Measurements from ENCODE around the gene CELSR1.
"Not testable (repeated sequence)": the region's sequence is repeated elsewhere in the genome, so short reads cannot be mapped to it uniquely, and the experiment has no call there.

Gene CELSR1

GRCh38 chr22:46415776-46416519, 121.5 kb downstream of the CELSR1 start:
- no peak for DNase-seq

DNA sequence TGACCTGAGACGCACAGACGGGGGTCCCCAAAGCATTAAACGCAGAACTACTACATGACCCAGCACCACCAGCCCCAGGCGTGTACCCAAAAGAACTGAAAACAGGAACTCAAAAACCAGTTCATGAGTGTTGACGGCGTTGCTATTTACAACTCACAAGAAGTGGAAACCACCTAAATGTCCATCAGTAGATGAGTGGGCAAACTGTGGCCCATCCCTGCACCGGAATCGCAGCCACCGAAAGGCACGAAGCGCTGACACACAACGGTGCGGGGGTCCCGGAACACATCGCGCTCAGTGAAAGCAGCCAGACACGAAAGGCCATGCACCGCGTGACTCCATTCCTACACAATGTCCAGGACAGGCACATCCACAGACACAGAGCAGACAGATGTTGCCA, 122.7 kb downstream of the CELSR1 start:
- DNase-seq = no peak

DNA sequence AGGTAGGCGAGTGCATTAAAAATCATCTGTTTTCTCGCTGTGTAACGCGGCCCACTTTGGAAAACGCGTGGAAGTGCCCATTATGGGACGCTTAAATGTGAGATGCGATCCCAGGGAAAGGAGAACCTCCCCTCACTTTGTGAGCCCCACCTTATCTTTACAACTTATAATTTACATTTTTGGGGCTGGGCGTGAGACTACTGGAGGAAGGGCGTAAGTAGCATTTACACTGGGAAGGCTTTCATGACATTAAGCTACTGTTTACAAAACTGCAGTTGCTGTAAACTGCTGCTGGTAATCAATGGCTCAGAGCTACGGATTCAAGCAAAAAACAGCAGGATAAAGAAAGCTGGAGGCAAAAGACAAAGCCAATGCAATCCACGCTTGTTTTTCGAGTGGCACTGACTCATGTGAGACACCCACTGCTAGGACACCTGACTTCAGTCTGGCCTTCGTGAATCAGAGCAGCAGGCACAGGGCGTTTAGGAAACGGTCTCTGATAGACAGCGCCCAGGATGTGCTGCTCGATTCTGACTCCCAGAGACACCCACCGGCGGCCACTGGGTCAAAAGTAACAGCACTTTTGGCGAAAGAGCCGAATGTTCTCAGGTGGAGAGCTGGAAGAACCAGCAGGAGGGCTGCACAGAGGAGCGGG, 123.6 kb downstream of the CELSR1 start:
- no peak for DNase-seq

GRCh38 chr22:46411347-46411746, 126.1 kb downstream of the CELSR1 start:
- no peak for DNase-seq

DNA sequence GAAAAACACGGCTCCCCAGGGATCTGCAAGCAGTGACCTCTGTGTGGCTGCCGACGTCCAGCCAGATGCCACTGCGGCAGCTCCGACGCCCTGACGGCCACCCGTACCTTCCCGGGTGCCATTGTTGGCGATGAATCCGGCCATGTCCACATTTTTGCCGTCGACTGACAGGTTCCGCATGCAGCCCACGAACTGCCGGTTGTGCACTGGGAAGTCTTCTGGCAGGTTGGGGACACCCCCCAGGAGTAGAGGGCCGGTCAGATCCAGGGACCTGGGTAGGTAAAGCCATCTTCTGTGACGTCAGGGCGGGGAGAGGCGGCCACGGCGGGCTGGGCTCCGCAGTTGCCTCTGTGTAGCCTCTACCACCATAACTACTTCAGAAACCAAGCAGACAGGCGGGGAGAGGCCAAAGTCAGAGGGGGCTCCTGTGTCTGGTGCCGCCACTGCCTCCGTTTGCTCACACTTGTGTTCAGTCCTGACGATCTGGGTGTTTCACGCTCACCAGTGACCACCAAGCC, 127.1 kb downstream of the CELSR1 start:
- no peak for DNase-seq

DNA sequence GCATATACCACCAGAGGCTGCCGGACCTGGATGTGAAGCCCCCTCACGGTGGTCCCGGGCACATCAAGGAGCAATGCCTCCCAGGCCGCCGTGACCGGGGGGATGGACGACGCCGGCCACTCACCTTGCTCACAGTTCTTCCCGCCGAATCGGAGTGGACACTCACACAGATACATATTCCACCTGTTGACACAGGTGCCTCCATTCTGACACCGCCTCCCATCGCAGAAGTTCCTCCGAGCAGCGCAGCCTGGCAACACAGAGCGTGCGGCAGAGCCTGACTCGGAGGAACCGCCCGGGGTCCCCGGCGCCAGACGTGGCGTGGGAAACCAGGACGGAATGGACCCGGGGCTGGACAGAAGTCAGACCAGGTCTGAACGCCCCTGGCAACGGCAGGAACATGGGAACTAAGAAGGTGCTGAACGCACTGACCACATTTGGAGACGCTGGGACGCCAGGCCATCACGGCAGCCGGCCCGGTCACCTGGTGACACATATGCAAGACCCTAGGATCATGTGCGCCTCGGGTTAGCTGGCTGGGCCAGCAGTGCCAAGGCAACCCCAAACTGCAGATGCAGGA, 127.7 kb downstream of the CELSR1 start:
- no peak for DNase-seq

DNA sequence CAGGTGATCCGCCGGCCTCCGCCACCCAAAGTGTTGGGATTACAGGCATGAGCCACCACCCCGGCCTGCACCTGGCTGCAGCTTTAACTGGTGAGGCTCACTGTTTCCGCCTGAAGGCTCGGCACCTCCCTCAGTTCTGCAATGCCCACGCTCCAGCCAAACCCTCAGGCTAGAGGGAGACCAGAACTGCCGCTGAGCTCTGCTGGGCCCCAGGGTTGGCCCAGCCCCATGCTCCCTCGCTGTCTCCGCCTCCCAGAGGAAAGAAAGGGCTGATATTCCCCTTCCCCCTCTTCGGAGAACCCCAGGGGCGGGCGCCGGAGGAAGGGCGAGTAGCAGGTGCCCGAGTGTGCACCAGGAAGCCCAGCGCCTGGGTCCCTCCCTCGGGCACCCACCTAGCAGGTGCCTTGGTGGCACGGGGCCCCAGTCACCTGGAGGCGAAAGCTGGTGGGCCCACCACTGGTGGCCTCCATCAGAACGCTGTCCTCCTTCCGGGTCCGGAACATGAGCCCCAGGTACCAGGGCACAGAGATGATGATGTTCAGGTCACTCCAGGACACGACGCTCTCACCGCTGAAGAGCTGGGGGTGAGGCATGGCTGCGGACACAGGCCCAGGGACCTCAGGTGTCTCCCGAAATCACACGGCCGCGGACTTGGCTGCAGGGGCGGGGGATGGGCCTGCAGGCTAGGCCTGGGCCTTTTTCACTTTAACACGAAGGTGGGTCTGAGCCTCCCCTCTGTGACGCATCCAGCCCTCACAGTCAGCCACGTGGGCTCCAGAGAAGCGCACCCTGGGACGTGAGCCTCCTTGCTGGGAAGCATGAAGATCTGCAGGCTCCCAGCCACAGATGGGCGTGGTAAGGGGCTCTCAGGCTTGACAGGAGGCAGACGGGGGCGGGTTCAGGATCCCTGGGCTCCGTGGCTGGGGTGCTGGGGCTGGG, 128.6 kb downstream of the CELSR1 start:
- DNase-seq = no peak

DNA sequence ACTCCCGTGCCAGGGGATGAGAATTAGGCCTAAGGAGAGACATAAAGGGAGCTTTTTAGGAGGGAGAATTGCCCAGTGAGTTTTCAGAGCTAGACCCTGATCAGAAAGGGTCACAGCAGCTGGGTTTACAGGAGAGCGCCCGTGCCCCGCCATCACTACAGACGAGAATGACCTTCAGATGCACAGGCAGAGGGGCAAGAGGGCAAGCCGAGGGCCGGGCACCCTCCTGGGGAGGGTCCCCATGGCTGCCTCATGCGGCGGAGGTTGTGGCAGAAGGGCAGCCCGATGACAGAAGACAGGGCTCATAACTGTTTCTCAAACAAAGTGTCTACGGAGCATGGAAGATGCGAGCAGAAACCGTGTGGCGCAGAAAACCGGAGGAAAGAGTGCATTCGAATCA, 129.7 kb downstream of the CELSR1 start:
- DNase-seq = no peak

- DNase-seq = no peak
Observed at GRCh38 chr22:46406791-46407190, 130.6 kb downstream of the CELSR1 start.

- DNase-seq = no peak
Observed at GRCh38 chr22:46406349-46406748, 131.1 kb downstream of the CELSR1 start.

- no peak for DNase-seq
Observed at GRCh38 chr22:46405901-46406300, 131.5 kb downstream of the CELSR1 start.

DNA sequence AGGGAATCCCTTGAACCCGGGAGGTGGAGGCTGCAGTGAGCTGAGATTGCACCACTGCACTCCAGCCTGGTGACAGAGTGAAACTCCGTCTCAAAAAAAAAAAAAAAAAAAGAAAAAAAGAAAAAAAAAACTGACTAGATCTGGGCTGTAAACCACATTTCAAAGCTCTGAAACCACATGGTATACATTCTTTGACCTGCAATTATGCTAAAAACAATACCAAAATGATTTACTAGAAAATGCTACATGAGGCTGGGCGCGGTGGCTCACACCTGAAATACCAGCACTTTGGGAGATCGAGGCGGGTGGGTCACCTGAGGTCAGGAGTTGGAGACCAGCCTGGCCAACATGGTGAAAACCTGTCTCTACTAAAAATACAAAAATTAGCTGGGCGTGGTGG, 133.5 kb downstream of the CELSR1 start:
- not testable (repeated sequence) for DNase-seq

DNA sequence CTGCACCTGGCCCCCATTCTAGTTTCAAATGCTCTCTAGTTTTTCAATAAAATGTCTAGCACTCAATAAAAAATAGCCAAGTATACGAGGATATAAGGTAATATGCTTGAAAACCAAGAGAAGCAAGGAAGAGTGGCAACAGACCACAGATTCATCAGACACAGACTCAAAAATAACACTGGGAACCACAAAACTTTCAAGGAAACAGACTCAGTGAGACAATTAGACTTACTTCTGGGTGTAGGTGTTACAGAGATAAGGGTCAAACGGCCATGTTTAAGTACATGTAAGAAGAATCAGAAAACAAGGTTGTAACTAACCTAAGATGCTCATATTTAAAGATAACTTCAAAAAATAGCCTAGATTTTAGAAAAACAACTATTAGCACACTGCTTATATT, 134.9 kb downstream of the CELSR1 start:
- no peak for DNase-seq

- no peak for DNase-seq
Observed at GRCh38 chr22:46401370-46401769, 136.1 kb downstream of the CELSR1 start.

GRCh38 chr22:46399251-46400024, 138.0 kb downstream of the CELSR1 start:
- no peak for DNase-seq

GRCh38 chr22:46397951-46398350, 139.5 kb downstream of the CELSR1 start:
- no peak for DNase-seq

GRCh38 chr22:46397514-46397913, 139.9 kb downstream of the CELSR1 start:
- no peak for DNase-seq

- not testable (repeated sequence) for DNase-seq
Observed at GRCh38 chr22:46397049-46397448, 140.4 kb downstream of the CELSR1 start.

GRCh38 chr22:46395145-46395544, 142.3 kb downstream of the CELSR1 start:
- no peak for DNase-seq

DNA sequence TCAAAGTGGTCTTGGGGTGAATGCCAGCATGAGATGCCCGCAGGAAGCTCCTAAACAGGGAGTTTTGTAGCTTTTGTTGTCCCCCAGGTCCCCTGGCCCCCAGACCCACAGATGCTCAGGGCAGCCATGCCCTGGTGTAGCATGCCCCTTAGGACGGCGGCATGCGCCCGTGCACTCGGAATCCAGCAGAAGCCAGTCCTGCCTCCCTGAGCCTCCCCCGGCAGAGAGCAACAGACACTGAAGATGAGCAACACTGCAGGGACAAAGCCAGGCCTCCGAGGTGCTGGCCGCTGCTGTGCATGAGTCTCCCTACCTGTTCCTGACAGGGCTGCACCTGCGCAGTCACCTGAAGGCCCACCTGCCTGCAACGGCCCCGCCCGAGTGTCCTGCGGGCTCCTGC, 142.8 kb downstream of the CELSR1 start:
- no peak for DNase-seq

- no peak for DNase-seq
Observed at GRCh38 chr22:46393873-46394272, 143.5 kb downstream of the CELSR1 start.
